HT1080 (cell line): ENCODE results near the gene PDRG1. TPM values are rescaled to one million over a fixed set of nuclear protein-coding genes. Genes with fewer than 3 reads are reported as not detected.
A peak's percentile ranks its signal among the peaks of the same experiment; 100 is the strongest.

ENCODE experiments used
- DNase-seq: peaks from one replicate; pipeline ENCODE4 v3.0.0-alpha.2; 2015; ENCODE audit warnings: low read depth
- polyA plus RNA-seq, 2 experiments: library from polyadenylated mRNA; depleted of rRNA; stranded (reverse); fragments of >200 nt; gene quantifications; 2 replicates each; pipeline ENCODE4 v1.2.3, GENCODE V29; 2015
- total RNA-seq: library from RNA; depleted of rRNA; stranded (reverse); fragments of >200 nt; shearing (Covaris generic); gene quantifications from 2 replicates; pipeline ENCODE4 v1.2.3, GENCODE V29; 2014; rRNA removed

Gene PDRG1
- total RNA-seq: 10.6 and 10.9 TPM in 2 replicates
- polyA plus RNA-seq (2015; cell fraction: cytosol; rRNA removed): 17.2 and 21.3 TPM in 2 replicates
- 8.6 and 10.0 TPM in 2 replicates for polyA plus RNA-seq (2015; cell fraction: nucleus; rRNA removed)

GRCh38 chr20:31951530-31952453 is at the start of gene PDRG1:
PDRG1 (minus strand) TSS chr20:31952046; CDS start chr20:31951961, 85 bp downstream.
- DNase-seq: peak; percentile 91

- no peak for DNase-seq
These were observed 46.4 kb upstream of the PDRG1 start for GRCh38 chr20:31998246-31998645.

DNA sequence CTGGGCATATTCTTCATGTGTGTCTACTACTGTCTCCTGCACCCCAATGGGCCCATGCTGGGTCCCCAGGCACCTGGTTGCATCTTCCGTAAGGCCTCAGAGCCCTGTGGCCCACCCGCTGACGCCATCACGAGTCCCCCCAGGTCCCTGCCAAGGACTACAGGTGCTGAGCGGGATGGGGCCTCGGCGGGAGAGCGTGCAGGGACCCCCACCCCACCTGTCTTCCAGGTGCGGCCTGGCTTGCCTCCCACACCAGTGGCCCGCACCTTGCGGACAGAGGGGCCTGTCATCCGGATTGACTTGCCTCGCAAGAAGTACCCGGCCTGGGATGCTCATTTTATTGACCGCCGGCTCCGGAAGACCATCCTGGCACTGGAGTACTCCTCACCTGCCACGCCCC is 45.1 kb upstream of the PDRG1 start:
- DNase-seq: no peak

- no peak for DNase-seq
These were observed 40.2 kb upstream of the PDRG1 start for GRCh38 chr20:31992086-31992485.

- no peak for DNase-seq
These were observed 39.5 kb upstream of the PDRG1 start for GRCh38 chr20:31991339-31991705.

DNA sequence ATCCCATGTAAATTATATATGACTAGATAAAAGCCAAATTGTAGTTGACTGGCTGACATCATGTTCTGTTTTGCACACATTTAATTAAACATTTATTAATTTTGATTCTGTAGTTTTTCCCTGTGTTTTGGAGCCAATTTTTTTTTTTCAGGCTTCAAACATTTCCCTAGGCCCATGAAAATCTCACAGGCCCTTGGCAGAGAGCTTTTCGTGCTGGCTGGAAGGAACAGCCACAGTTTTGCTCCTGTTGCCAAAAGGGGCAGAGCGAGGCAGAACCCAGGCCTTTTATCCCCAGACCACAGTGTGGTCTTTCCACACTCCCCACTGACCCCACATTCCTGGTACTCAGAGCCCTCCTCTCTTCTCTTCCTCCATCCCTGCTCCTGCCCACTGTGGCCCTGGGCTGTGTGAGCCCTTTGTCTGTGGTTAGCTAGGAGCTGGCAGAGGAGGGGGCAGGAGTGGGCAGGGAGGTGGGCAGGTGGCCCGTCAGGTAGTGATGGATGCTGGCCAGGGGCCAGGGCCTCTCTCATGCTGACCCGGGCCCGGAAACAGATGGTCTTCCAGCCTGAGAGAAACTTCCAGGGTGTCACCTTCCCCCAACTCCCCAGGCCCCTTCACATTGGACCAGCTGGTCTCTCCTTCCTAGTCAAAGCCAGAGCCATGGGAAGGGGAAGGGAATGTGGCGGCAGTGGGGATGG is 38.9 kb upstream of the PDRG1 start:
- no peak for DNase-seq

- DNase-seq: no peak
These were observed 37.3 kb upstream of the PDRG1 start for GRCh38 chr20:31989030-31989645.

GRCh38 chr20:31988430-31989015 is 36.7 kb upstream of the PDRG1 start:
- no peak for DNase-seq

- DNase-seq: peak; percentile 13
These were observed 35.9 kb upstream of the PDRG1 start for GRCh38 chr20:31987744-31988143.

DNA sequence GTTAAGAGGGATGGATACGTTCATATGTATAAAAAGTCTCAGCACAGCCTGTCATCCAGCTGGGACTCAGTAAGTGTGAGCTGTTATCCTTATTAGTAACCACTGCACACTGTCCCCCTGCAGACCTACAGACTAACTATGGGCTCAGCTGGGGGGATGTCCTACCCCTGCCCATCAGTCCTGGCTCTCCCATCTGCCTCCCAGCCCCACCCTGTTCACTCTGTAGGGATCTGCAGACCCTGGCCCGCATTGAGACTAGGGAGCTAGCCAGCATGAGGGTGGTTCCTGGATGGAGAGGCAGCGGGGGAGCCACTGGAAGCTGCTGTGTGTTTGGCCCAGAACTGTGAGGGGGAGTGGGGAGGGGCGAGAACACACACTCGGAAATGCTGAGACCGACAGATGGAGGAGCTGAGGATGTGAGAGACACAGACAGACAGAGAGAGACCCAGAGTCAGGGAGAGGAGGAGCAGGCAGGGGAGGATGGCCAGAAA is 33.2 kb upstream of the PDRG1 start:
- DNase-seq: no peak

DNA sequence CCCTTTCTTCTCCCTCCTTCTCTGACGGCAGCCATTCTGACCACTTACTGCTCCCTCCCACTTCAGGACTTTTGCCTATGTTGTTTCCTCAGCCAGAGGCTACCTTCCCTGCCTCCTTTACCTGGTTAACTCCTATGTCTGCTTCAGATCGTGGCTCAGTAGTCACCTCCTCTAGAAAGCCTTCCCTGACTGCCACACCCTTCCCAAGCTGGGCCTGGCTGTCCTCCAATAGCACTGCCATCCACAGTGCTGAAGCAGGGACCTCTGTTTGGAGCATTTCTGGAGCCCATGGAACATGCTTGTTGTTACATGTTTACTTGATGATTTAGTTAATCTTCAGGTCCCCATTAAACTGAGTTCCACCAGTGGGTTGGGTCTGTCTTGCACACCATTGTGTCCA is 29.9 kb upstream of the PDRG1 start:
- no peak for DNase-seq

DNA sequence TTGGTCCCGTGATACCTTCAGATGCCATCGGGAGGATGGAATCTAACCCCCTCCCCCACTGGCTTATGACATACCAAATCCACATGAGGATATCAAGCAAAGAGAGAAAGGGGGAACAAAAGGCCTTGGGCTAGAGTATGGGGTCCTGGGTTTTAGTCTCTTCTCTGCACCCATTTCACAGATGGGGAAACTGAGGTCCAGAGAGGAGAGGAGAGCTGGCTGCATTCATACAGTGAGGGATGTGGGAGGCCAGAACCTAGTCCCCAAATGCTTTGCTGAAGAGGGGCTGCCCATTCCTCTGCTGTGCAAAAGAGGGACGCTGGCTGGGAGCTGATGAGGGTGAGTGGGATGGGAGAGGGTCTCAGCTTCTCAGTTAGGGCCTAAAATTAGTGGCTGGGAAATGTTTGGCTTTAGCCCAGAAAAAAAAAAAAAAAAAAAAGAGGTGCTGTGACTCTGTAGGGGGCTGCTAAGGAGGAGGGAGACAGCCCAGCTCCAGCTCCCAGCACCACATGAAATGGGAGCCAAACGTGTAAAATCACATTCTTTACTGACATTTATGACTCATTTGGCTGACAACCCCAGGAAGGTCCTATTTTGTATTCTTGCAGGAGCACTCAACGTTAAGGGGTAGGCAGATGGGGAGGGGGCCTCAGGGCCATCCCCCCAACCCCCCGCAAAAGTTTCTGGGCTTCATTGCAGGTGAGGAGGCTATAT is 28.0 kb upstream of the PDRG1 start:
- no peak for DNase-seq

DNA sequence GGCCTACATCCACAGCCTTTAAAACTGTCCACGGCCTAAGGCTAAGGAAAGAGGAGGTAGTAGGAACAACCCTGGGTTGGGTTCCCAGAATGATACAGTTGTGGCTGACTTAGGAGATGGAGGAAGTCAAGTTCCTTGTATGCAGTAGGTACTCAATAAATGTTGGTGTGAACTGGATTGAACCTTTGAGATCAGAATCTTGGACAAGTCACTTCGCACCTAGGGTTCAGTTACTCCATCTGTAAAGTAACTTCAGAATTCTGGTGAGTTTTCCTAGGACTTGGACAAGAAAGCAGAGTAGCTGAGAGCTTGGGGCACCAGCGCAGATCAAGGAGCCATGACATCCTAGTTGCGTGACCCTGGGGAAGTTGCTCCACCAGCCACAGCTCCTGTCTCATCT is 25.2 kb upstream of the PDRG1 start:
- DNase-seq: no peak

- DNase-seq: no peak
These were observed 24.0 kb upstream of the PDRG1 start for GRCh38 chr20:31975874-31976273.

DNA sequence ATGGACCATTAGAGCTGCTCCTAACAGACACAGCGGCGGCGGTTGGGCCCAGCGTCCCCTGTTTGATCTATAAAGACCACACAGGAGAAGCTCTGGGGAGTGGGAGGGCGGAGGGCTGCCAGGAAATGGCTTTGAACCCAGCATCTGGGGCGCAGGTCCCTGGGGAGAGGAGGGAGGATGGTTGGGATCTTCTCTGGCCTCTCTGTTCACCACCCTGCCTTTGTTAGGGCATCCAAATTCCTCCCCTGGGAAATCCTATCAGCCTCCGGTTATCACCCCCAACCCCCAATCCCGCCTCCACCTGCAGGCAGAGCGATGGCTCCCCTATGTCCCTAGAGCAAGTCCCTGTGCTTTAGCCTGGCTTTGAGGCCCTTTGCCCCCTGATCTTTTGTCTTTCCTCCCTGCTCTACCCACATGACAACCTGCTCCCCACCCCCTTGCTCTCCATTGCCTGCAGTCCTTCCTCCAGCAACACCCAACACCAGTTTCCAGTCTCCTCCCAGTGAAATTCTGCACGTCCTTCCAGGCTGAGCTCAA is 23.2 kb upstream of the PDRG1 start:
- no peak for DNase-seq

GRCh38 chr20:31974296-31974695 is 22.4 kb upstream of the PDRG1 start:
- DNase-seq: no peak

GRCh38 chr20:31972471-31973021 is 20.7 kb upstream of the PDRG1 start:
- DNase-seq: no peak

DNA sequence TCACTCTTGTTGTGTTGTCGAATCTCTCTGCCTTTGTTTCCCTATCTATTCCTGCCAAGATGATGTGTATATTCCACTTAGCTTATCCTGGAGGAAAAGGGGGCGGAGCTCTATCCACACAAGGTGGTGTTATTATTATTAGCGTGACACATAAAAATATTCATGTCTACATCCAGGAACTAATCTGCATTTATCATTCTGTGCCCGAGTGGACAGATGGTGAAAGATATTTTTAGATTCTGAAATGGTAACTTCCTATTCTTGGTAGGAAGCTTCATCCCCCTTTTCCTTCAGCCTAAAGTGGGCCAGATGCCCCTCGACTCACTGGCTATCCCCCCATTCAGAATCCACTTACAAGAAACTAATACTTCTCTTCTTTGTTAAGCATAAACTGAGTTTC is 18.1 kb upstream of the PDRG1 start:
- DNase-seq: no peak

- DNase-seq: peak; percentile 56
These were observed 16.7 kb upstream of the PDRG1 start for GRCh38 chr20:31968291-31969126.
